ENCODE measurements around the gene NKX2-4. TPM values are rescaled to one million over a fixed set of nuclear protein-coding genes. Genes with fewer than 3 reads are reported as not detected.

The NKX2-4 gene
- total RNA-seq, 2 donors from 2014 or later: not detected

DNA sequence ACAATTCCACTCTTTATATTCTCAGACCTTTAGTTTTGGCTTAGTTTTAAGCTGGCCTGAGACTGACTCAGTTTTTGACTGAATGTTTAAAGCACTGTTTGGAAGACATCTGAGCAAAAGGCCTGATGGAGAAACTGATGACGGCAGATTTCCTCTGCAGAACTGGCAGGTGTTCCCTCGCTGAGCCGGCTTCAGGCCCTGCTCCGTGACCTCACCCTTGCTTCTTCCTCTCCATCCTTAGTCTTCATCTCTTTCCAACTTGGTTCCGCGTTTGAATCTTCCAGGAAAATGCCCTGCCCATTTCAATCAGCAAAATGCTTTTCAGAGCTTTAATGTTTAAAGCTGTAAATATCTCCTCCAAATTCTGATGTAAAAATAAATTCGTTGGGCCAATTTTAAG is 6.6 kb downstream of the NKX2-4 start:
- peaks cover 2 to 12% of the 10 kb centered on the region in 2 donors for H3K36me3 Mint-ChIP-seq (ENCODE audit: insufficient read depth in 2 of 2)
- no peak overlapping the region for H3K27ac Mint-ChIP-seq
- peaks cover 44% of the 10 kb centered on the region for H3K27me3 Mint-ChIP-seq (ENCODE audit: low read depth)
- H3K4me1 Mint-ChIP-seq (ENCODE audit: low read depth): peaks cover 27% of the 10 kb centered on the region
- DNase-seq (no peak), ATAC-seq (replicated peaks in 1 of 2) (no peak)
- no peaks in the 10 kb centered on the region for H3K9me3 Mint-ChIP-seq
- no peak overlapping the region for H3K4me3 Mint-ChIP-seq

- Mint-ChIP-seq H3K4me1 (ENCODE audit: low read depth) (peaks cover 20% of the 10 kb centered on the region), H3K27ac (no peak overlapping the region), H3K9me3 (no peaks in the 10 kb centered on the region), H3K27me3 (ENCODE audit: low read depth) (peaks cover 36% of the 10 kb centered on the region), H3K4me3 (no peak overlapping the region), H3K36me3 (ENCODE audit: insufficient read depth in 2 of 2) (peaks cover 2 to 10% of the 10 kb centered on the region in 2 donors)
- DNase-seq (no peak), ATAC-seq (replicated peaks in 1 of 2) (no peak)
Measured at GRCh38 chr20:21389368-21389767, 8.0 kb downstream of the NKX2-4 start.

- no peak overlapping the region for H3K4me3 Mint-ChIP-seq
- ATAC-seq (replicated peaks in 1 of 2) (no peak), DNase-seq (no peak)
- no peaks in the 10 kb centered on the region for H3K9me3 Mint-ChIP-seq
- peaks cover 19% of the 10 kb centered on the region for H3K4me1 Mint-ChIP-seq (ENCODE audit: low read depth)
- peaks cover 2 to 11% of the 10 kb centered on the region in 2 donors for H3K36me3 Mint-ChIP-seq (ENCODE audit: insufficient read depth in 2 of 2)
- peaks cover 27% of the 10 kb centered on the region for H3K27me3 Mint-ChIP-seq (ENCODE audit: low read depth)
- no peak overlapping the region for H3K27ac Mint-ChIP-seq
Measured at GRCh38 chr20:21388566-21388965, 8.8 kb downstream of the NKX2-4 start.

GRCh38 chr20:21387528-21387927 is 9.8 kb downstream of the NKX2-4 start:
- H3K9me3 Mint-ChIP-seq: no peaks in the 10 kb centered on the region
- DNase-seq (no peak), ATAC-seq (replicated peaks in 1 of 2) (no peak)
- H3K27me3 Mint-ChIP-seq (ENCODE audit: low read depth): peaks cover 17% of the 10 kb centered on the region
- H3K27ac Mint-ChIP-seq: no peak overlapping the region
- H3K4me1 Mint-ChIP-seq (ENCODE audit: low read depth): peaks cover 9% of the 10 kb centered on the region
- peaks cover 2 to 13% of the 10 kb centered on the region in 2 donors for H3K36me3 Mint-ChIP-seq (ENCODE audit: insufficient read depth in 2 of 2)
- no peak overlapping the region for H3K4me3 Mint-ChIP-seq

GRCh38 chr20:21386111-21386510 is 11.2 kb downstream of the NKX2-4 start:
- peaks cover 3% of the 10 kb centered on the region for H3K27me3 Mint-ChIP-seq (ENCODE audit: low read depth)
- no peak overlapping the region for H3K27ac Mint-ChIP-seq
- H3K9me3 Mint-ChIP-seq: no peaks in the 10 kb centered on the region
- H3K4me3 Mint-ChIP-seq: no peak overlapping the region
- ATAC-seq (replicated peaks in 1 of 2): no peak
- H3K4me1 Mint-ChIP-seq (ENCODE audit: low read depth): no peaks in the 10 kb centered on the region
- no peak for DNase-seq
- H3K36me3 Mint-ChIP-seq (ENCODE audit: insufficient read depth in 2 of 2): peaks cover 0 to 11% of the 10 kb centered on the region in 2 donors

DNA sequence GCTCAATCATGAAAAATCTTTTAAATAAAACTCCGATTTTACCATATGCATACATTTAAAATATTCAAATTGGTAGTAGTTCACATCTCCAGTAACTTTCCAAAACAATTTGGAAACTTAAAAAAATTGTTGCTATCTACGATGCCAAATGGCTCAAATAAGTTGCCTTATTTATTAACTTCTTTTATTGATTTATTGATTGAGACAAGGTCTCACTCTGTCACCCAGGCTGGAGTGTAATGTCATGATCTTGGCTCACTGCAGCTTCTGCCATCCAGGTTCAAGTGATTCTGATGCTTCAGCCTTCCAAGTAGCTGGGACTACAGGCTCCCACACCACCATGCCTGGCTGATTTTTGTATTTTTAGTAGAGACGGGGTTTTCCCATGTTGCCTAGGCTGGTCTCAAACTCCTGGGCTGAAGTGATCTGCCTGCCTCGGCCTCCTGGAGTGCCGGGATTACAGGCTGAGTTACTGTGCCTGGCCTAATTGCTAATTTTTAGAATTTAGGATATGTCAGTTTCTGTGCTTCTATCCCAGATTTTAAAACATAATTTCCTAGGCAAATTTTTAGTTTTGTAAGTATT is 12.9 kb downstream of the NKX2-4 start:
- no peak for ATAC-seq (replicated peaks in 1 of 2)
- peak overlapping the region; percentile 28 for H3K27ac Mint-ChIP-seq
- no peaks in the 10 kb centered on the region for H3K4me1 Mint-ChIP-seq (ENCODE audit: low read depth)
- no peak overlapping the region for H3K4me3 Mint-ChIP-seq
- H3K9me3 Mint-ChIP-seq: no peaks in the 10 kb centered on the region
- peaks cover 0 to 8% of the 10 kb centered on the region in 2 donors for H3K36me3 Mint-ChIP-seq (ENCODE audit: insufficient read depth in 2 of 2)
- H3K27me3 Mint-ChIP-seq (ENCODE audit: low read depth): no peaks in the 10 kb centered on the region
- DNase-seq: no peak

DNA sequence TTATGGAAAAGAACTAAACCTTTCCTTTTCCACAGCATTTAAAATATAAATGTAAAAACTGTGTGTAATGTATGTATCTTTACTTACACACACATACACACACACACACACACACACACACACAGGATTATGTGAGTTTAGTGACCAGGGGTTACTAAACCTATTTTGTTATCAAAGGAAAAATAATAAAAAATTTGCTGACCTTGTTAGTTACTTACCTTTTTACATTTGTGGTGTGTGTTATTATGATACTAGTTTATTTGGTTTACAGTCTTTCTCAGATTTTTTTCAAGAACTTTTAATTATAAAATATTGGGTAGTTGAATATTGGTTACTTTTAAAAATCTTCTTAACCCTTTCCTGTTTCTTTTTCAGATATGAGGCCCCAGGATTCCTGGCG is 15.7 kb downstream of the NKX2-4 start:
- no peak overlapping the region for H3K27ac Mint-ChIP-seq
- H3K9me3 Mint-ChIP-seq: no peaks in the 10 kb centered on the region
- peaks cover 3% of the 10 kb centered on the region for H3K4me1 Mint-ChIP-seq (ENCODE audit: low read depth)
- ATAC-seq (replicated peaks in 1 of 2): no peak
- H3K4me3 Mint-ChIP-seq: no peak overlapping the region
- peaks cover 2 to 11% of the 10 kb centered on the region in 2 donors for H3K36me3 Mint-ChIP-seq (ENCODE audit: insufficient read depth in 2 of 2)
- H3K27me3 Mint-ChIP-seq (ENCODE audit: low read depth): no peaks in the 10 kb centered on the region
- DNase-seq: no peak

DNA sequence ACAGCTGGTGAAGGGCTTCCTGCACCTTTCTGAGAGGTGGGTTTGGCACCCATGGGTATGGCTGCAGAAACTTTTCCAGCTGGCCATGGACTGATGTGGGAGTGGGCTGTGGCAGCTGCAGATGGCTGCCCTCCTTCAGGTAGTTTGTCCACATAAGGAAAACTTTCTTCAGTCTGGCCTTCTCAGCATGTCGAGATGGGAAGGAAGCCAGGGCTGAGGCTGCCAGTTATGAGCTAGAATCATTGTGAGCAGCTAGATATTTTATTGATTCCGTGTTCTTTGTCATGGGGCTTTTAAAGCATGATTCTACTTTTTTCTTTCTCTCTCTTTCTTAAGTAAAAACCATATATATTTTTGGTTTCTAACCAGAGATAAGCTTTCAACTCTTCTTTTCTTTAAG is 16.6 kb downstream of the NKX2-4 start:
- Mint-ChIP-seq H3K27ac (no peak overlapping the region), H3K27me3 (ENCODE audit: low read depth) (no peaks in the 10 kb centered on the region), H3K36me3 (ENCODE audit: insufficient read depth in 2 of 2) (peaks cover 3 to 14% of the 10 kb centered on the region in 2 donors), H3K9me3 (no peaks in the 10 kb centered on the region), H3K4me3 (no peak overlapping the region), H3K4me1 (ENCODE audit: low read depth) (peaks cover 3% of the 10 kb centered on the region)
- ATAC-seq (replicated peaks in 1 of 2) (no peak), DNase-seq (no peak)

GRCh38 chr20:21378259-21378658 is 19.1 kb downstream of the NKX2-4 start:
- peaks cover 3% of the 10 kb centered on the region for H3K4me1 Mint-ChIP-seq (ENCODE audit: low read depth)
- no peaks in the 10 kb centered on the region for H3K27me3 Mint-ChIP-seq (ENCODE audit: low read depth)
- ATAC-seq (replicated peaks in 1 of 2): no peak
- DNase-seq: no peak
- H3K36me3 Mint-ChIP-seq (ENCODE audit: insufficient read depth in 2 of 2): peaks cover 3 to 14% of the 10 kb centered on the region in 2 donors
- no peak overlapping the region for H3K27ac Mint-ChIP-seq
- no peaks in the 10 kb centered on the region for H3K9me3 Mint-ChIP-seq
- no peak overlapping the region for H3K4me3 Mint-ChIP-seq

DNA sequence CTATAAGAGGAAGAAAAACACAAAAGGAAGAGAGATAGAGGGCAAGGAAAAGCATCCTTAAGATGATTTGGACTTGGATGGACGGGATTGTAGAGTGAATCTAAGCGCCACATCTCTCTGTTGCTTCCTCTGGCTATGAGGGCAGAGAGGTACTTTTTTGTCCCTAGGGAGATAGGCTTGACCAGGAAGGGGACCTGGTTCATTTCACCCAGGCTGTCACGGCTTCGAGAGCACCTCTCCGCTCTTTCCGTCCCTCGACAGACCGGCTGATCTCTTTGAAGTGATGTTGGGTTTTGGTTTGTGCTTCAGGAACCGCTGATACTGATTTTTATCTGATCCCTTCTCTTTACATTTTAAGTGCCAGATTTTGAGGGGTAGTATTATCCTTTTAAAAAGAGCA is 19.6 kb downstream of the NKX2-4 start:
- no peak overlapping the region for H3K4me3 Mint-ChIP-seq
- peaks cover 3 to 17% of the 10 kb centered on the region in 2 donors for H3K36me3 Mint-ChIP-seq (ENCODE audit: insufficient read depth in 2 of 2)
- no peaks in the 10 kb centered on the region for H3K9me3 Mint-ChIP-seq
- H3K27me3 Mint-ChIP-seq (ENCODE audit: low read depth): no peaks in the 10 kb centered on the region
- ATAC-seq (replicated peaks in 1 of 2) (no peak), DNase-seq (no peak)
- no peak overlapping the region for H3K27ac Mint-ChIP-seq
- peaks cover 3% of the 10 kb centered on the region for H3K4me1 Mint-ChIP-seq (ENCODE audit: low read depth)

DNA sequence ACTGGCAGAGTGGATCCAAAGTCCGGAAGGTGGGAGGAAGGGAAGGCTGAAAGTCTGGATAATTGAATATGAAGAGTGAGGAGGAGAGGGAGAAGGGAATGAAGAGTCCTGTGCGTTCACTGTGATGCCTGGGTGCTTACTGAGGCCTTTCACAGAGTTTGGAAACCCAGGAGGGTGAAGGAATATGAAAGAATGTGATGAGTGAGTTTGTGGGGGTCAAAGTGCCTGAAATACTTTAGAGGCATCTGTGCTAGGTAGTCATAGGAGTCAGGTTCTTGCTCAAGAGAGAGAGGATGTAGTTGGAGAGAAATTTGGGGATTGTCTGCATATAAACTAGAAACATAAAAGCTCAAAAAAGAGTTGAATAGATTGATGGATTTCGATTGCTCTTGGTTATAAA is 20.7 kb downstream of the NKX2-4 start:
- Mint-ChIP-seq H3K27ac (no peak overlapping the region), H3K36me3 (ENCODE audit: insufficient read depth in 2 of 2) (peaks cover 3 to 17% of the 10 kb centered on the region in 2 donors), H3K27me3 (ENCODE audit: low read depth) (no peaks in the 10 kb centered on the region), H3K4me1 (ENCODE audit: low read depth) (peaks cover 3% of the 10 kb centered on the region), H3K4me3 (no peak overlapping the region), H3K9me3 (no peaks in the 10 kb centered on the region)
- ATAC-seq (replicated peaks in 1 of 2) (no peak), DNase-seq (no peak)

GRCh38 chr20:21373436-21373835 is 23.9 kb downstream of the NKX2-4 start:
- no peak for DNase-seq
- no peak overlapping the region for H3K4me3 Mint-ChIP-seq
- no peak for ATAC-seq (replicated peaks in 1 of 2)
- no peak overlapping the region for H3K27ac Mint-ChIP-seq
- no peaks in the 10 kb centered on the region for H3K27me3 Mint-ChIP-seq (ENCODE audit: low read depth)
- H3K4me1 Mint-ChIP-seq (ENCODE audit: low read depth): no peaks in the 10 kb centered on the region
- peaks cover 7 to 23% of the 10 kb centered on the region in 2 donors for H3K36me3 Mint-ChIP-seq (ENCODE audit: insufficient read depth in 2 of 2)
- no peaks in the 10 kb centered on the region for H3K9me3 Mint-ChIP-seq

GRCh38 chr20:21372016-21372415 is 25.3 kb downstream of the NKX2-4 start:
- ATAC-seq (replicated peaks in 1 of 2) (no peak), DNase-seq (no peak)
- no peaks in the 10 kb centered on the region for H3K4me1 Mint-ChIP-seq (ENCODE audit: low read depth)
- H3K36me3 Mint-ChIP-seq (ENCODE audit: insufficient read depth in 2 of 2): peaks cover 7 to 19% of the 10 kb centered on the region in 2 donors
- H3K27ac Mint-ChIP-seq: peak overlapping the region; percentile 4
- no peaks in the 10 kb centered on the region for H3K27me3 Mint-ChIP-seq (ENCODE audit: low read depth)
- H3K4me3 Mint-ChIP-seq: no peak overlapping the region
- no peaks in the 10 kb centered on the region for H3K9me3 Mint-ChIP-seq

DNA sequence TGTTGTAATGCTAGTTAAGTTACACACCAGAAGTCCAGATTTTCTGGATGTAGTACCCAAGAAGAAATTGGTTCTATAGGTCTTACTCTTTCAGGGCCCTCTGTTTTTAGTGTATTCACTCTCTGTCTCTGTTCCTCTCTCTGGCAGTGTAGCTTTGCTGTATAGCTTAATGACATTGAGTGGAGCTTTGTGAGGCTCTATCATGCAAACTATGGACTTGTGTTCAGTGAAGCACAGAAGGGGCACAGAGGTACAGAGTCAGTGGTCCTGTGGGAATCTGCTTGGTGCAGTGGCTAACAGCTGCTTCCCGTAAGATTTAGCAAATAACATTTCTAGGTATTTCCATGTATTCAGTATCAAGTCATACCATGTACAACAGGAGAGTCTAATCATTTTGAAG is 26.1 kb downstream of the NKX2-4 start:
- no peaks in the 10 kb centered on the region for H3K9me3 Mint-ChIP-seq
- H3K4me3 Mint-ChIP-seq: no peak overlapping the region
- ATAC-seq (replicated peaks in 1 of 2) (no peak), DNase-seq (no peak)
- H3K36me3 Mint-ChIP-seq (ENCODE audit: insufficient read depth in 2 of 2): peaks cover 8 to 15% of the 10 kb centered on the region in 2 donors
- H3K4me1 Mint-ChIP-seq (ENCODE audit: low read depth): no peaks in the 10 kb centered on the region
- no peaks in the 10 kb centered on the region for H3K27me3 Mint-ChIP-seq (ENCODE audit: low read depth)
- H3K27ac Mint-ChIP-seq: no peak overlapping the region

Measured in activated T-cell treated with anti-CD3 and anti-CD28 coated beads, Interleukin-2, amount 50 U/mL, for 72 hours (primary cell).